GM23338 (cell line): Measurements from ENCODE around the gene RNF166. TPM values are rescaled to one million over a fixed set of nuclear protein-coding genes. Genes with fewer than 3 reads are reported as not detected.

Experiments
- ATAC-seq: fragments of 200-7000 bp; cut with Tn5 transposase; 3 replicates; pipeline ENCODE4 v1.9.1; 2020
- DNase-seq: peaks from one replicate; pipeline ENCODE4 v3.0.0-alpha.2; 2015; ENCODE audit warnings: low spot score
- H2AFZ ChIP-seq: fragments of 200-600 bp; sonication (generic); 2 replicates; pipeline ENCODE4 v1.8.0; 2016; ENCODE audit warnings: antibody characterized with exemption, mild to moderate bottlenecking, moderate library complexity
- H3F3A ChIP-seq: fragments of 200-600 bp; sonication (generic); replicated peaks from 2 replicates; pipeline ENCODE4 v1.8.0; 2017; ENCODE audit warnings: antibody characterized with exemption, mixed run types, low read depth
- H3K27ac ChIP-seq: fragments of 200-600 bp; sonication (generic); 2 replicates; pipeline ENCODE4 v1.6.1; 2016; ENCODE audit warnings: low read depth
- H3K27me3 ChIP-seq: fragments of 200-600 bp; sonication (generic); 2 replicates; pipeline ENCODE4 v1.8.0; 2016; ENCODE audit warnings: mild to moderate bottlenecking, mixed run types, moderate library complexity; ENCODE audit not compliant: insufficient read depth
- H3K36me3 ChIP-seq: fragments of 200-600 bp; sonication (generic); 2 replicates; pipeline ENCODE4 v1.8.0; 2016; ENCODE audit warnings: mild to moderate bottlenecking; ENCODE audit not compliant: insufficient read depth
- H3K4me1 ChIP-seq: fragments of 200-600 bp; sonication (generic); 2 replicates; pipeline ENCODE4 v1.8.0; 2016; ENCODE audit warnings: mild to moderate bottlenecking, moderate library complexity; ENCODE audit not compliant: insufficient read depth
- H3K4me2 ChIP-seq: fragments of 200-600 bp; sonication (generic); 2 replicates; pipeline ENCODE4 v1.7.1; 2017; ENCODE audit warnings: mixed run types
- H3K4me3 ChIP-seq: fragments of 200-600 bp; sonication (generic); 2 replicates; pipeline ENCODE4 v1.6.1; 2016; ENCODE audit warnings: mixed run types
- H3K79me2 ChIP-seq: fragments of 200-600 bp; sonication (generic); replicated peaks from 2 replicates; pipeline ENCODE4 v1.8.0; 2017; ENCODE audit warnings: mild to moderate bottlenecking; ENCODE audit not compliant: insufficient read depth
- H3K9me2 ChIP-seq: fragments of 200-600 bp; sonication (generic); 2 replicates; pipeline ENCODE4 v1.8.0; 2017; ENCODE audit not compliant: insufficient read depth
- H4K20me1 ChIP-seq: fragments of 200-600 bp; sonication (generic); replicated peaks from 2 replicates; pipeline ENCODE4 v1.8.0; 2017; ENCODE audit warnings: mild to moderate bottlenecking; ENCODE audit not compliant: insufficient read depth
- H3K27ac Mint-ChIP-seq: 2 replicates; pipeline ENCODE4 v1.8.0; 2020; ENCODE audit warnings: inconsistent platforms, mild to moderate bottlenecking, moderate library complexity, mixed read lengths
- H3K27me3 Mint-ChIP-seq: 3 replicates; pipeline ENCODE4 v1.8.0; 2022; ENCODE audit warnings: low read depth, mild to moderate bottlenecking, moderate library complexity, mixed read lengths, inconsistent platforms; ENCODE audit not compliant: insufficient read depth, poor library complexity
- H3K36me3 Mint-ChIP-seq: 3 replicates; pipeline ENCODE4 v1.8.0; 2021; ENCODE audit warnings: low read depth, mild to moderate bottlenecking, inconsistent platforms, moderate library complexity, mixed read lengths
- H3K4me1 Mint-ChIP-seq: 3 replicates; pipeline ENCODE4 v1.8.0; 2020; ENCODE audit warnings: mild to moderate bottlenecking, inconsistent platforms, mixed read lengths
- H3K4me3 Mint-ChIP-seq: 3 replicates; pipeline ENCODE4 v1.8.0; 2021; ENCODE audit warnings: moderate library complexity, mild to moderate bottlenecking, inconsistent platforms, mixed read lengths
- H3K9me3 Mint-ChIP-seq: 3 replicates; pipeline ENCODE4 v1.8.0; 2020; ENCODE audit warnings: moderate library complexity, mild to moderate bottlenecking, inconsistent platforms, mixed read lengths
- CREB1 ChIP-seq: fragments of 250-450 bp; sonication (Bioruptor Pico); IDR thresholded peaks from 2 replicates; pipeline ENCODE4 v1.5.0; 2020; ENCODE audit warnings: low read depth, mild to moderate bottlenecking, moderate library complexity
- EZH2phosphoT487 ChIP-seq: fragments of 200-600 bp; sonication (generic); IDR thresholded peaks from one replicate; pipeline ENCODE4 v1.8.1; 2018; ENCODE audit warnings: antibody characterized with exemption; ENCODE audit not compliant: unreplicated experiment
- JUNB ChIP-seq: IDR thresholded peaks from one replicate; pipeline ENCODE4 v1.6.1; 2016; ENCODE audit warnings: antibody characterized with exemption; ENCODE audit not compliant: unreplicated experiment
- NANOG ChIP-seq: IDR thresholded peaks from 2 replicates; pipeline ENCODE4 v1.6.1; 2016; ENCODE audit warnings: antibody characterized with exemption, borderline replicate concordance
- POLR2AphosphoS5 ChIP-seq: IDR thresholded peaks from 2 replicates; pipeline ENCODE4 v1.6.1; 2016; ENCODE audit warnings: antibody characterized with exemption, low read depth
- ZNF114 ChIP-seq: fragments of 250-450 bp; sonication (Bioruptor Pico); IDR thresholded peaks from 2 replicates; pipeline ENCODE4 v1.5.0; 2020; ENCODE audit warnings: mild to moderate bottlenecking, moderate library complexity
- ZNF331 ChIP-seq: fragments of 250-450 bp; sonication (Bioruptor Pico); IDR thresholded peaks from 2 replicates; pipeline ENCODE4 v1.5.0; 2020; ENCODE audit warnings: low read depth, mild to moderate bottlenecking, moderate library complexity
- polyA plus RNA-seq: library from polyadenylated mRNA; unstranded; fragments of >200 nt; fragmentation: Nextera tagmentation; extraction: Ambion mirVana; gene quantifications from 2 replicates; pipeline ENCODE4 v1.2.1, GENCODE V29; 2016
- total RNA-seq: library from RNA; depleted of rRNA; stranded (reverse); fragments of >200 nt; shearing (Covaris generic); gene quantifications from 2 replicates; pipeline ENCODE4 v1.2.3, GENCODE V29; 2014
- TF ChIP-seq, protein P1 (sequence below): fragments of 250-450 bp; sonication (Bioruptor Pico); IDR thresholded peaks from 2 replicates; pipeline ENCODE4 v1.5.0; 2020; ENCODE audit warnings: mild to moderate bottlenecking, moderate library complexity
- TF ChIP-seq, protein P2 (sequence below): IDR thresholded peaks from 2 replicates; pipeline ENCODE4 v1.6.1; 2016; ENCODE audit warnings: antibody characterized with exemption

Gene RNF166
- total and polyA plus RNA-seq, 2 experiments from 2014 or later, result 24.9 to 43.4 TPM

DNA sequence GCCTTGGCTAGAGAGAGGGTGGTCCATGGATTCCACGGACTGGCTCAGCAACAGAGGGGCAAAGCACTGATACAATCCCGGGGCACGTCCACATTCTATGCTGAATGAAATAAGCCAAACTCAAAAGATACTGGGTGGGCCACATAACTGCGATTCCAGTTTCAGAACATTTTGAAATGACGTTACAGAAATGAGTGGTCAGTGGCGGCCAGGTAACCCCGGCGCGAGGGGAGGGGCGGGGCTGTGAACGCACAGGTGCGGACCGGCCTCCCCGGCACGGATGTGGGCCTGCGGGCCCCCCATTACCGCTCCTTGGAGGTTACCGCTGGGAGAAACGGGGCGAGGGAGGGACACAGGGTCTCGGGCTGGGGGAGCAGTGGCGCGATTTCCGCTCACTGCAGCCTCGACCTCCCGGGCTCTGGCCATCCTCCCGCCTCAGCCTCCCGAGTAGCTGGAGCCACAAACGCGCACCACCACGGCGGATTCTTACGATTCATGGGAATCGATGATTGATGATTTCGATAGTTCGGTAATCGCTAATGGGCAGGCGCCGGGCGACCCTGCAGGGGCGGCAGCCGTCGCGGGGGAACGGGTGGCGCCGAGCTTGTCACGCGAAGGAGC, 43.9 kb downstream of the RNF166 start:
- H3K4me3 Mint-ChIP-seq, result peak overlapping the region; percentile 96
- no peak overlapping the region; the same call in 1 of the 2 replicates for H3K27ac ChIP-seq
- peak; percentile 40 for DNase-seq
- H2AFZ ChIP-seq, result peak overlapping the region; percentile 81
- no peaks in the 10 kb centered on the region for H3K9me2 ChIP-seq
- TF ChIP-seq EZH2phosphoT487 (no peak), NANOG (no peak), CREB1 (no peak), ZNF331 (CRISPR knock-in tag) (no peak), ZNF114 (CRISPR knock-in tag) (no peak), POLR2AphosphoS5 (no peak), JUNB (no peak)
- TF ChIP-seq, protein P1, sequence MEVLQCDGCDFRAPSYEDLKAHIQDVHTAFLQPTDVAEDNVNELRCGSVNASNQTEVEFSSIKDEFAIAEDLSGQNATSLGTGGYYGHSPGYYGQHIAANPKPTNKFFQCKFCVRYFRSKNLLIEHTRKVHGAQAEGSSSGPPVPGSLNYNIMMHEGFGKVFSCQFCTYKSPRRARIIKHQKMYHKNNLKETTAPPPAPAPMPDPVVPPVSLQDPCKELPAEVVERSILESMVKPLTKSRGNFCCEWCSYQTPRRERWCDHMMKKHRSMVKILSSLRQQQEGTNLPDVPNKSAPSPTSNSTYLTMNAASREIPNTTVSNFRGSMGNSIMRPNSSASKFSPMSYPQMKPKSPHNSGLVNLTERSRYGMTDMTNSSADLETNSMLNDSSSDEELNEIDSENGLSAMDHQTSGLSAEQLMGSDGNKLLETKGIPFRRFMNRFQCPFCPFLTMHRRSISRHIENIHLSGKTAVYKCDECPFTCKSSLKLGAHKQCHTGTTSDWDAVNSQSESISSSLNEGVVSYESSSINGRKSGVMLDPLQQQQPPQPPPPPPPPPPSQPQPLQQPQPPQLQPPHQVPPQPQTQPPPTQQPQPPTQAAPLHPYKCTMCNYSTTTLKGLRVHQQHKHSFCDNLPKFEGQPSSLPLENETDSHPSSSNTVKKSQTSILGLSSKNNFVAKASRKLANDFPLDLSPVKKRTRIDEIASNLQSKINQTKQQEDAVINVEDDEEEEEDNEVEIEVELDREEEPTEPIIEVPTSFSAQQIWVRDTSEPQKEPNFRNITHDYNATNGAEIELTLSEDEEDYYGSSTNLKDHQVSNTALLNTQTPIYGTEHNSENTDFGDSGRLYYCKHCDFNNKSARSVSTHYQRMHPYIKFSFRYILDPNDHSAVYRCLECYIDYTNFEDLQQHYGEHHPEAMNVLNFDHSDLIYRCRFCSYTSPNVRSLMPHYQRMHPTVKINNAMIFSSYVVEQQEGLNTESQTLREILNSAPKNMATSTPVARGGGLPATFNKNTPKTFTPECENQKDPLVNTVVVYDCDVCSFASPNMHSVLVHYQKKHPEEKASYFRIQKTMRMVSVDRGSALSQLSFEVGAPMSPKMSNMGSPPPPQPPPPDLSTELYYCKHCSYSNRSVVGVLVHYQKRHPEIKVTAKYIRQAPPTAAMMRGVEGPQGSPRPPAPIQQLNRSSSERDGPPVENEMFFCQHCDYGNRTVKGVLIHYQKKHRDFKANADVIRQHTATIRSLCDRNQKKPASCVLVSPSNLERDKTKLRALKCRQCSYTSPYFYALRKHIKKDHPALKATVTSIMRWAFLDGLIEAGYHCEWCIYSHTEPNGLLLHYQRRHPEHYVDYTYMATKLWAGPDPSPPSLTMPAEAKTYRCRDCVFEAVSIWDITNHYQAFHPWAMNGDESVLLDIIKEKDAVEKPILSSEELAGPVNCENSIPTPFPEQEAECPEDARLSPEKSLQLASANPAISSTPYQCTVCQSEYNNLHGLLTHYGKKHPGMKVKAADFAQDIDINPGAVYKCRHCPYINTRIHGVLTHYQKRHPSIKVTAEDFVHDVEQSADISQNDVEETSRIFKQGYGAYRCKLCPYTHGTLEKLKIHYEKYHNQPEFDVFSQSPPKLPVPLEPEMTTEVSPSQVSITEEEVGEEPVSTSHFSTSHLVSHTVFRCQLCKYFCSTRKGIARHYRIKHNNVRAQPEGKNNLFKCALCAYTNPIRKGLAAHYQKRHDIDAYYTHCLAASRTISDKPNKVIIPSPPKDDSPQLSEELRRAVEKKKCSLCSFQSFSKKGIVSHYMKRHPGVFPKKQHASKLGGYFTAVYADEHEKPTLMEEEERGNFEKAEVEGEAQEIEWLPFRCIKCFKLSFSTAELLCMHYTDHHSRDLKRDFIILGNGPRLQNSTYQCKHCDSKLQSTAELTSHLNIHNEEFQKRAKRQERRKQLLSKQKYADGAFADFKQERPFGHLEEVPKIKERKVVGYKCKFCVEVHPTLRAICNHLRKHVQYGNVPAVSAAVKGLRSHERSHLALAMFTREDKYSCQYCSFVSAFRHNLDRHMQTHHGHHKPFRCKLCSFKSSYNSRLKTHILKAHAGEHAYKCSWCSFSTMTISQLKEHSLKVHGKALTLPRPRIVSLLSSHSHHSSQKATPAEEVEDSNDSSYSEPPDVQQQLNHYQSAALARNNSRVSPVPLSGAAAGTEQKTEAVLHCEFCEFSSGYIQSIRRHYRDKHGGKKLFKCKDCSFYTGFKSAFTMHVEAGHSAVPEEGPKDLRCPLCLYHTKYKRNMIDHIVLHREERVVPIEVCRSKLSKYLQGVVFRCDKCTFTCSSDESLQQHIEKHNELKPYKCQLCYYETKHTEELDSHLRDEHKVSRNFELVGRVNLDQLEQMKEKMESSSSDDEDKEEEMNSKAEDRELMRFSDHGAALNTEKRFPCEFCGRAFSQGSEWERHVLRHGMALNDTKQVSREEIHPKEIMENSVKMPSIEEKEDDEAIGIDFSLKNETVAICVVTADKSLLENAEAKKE (CRISPR knock-in tag), result no peak
- TF ChIP-seq, protein P2, sequence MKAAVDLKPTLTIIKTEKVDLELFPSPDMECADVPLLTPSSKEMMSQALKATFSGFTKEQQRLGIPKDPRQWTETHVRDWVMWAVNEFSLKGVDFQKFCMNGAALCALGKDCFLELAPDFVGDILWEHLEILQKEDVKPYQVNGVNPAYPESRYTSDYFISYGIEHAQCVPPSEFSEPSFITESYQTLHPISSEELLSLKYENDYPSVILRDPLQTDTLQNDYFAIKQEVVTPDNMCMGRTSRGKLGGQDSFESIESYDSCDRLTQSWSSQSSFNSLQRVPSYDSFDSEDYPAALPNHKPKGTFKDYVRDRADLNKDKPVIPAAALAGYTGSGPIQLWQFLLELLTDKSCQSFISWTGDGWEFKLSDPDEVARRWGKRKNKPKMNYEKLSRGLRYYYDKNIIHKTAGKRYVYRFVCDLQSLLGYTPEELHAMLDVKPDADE, result no peak
- H3K4me3 ChIP-seq, result peak overlapping the region; percentile 90
- H3K4me2 ChIP-seq, result peak overlapping the region; percentile 97
- peaks cover 18% of the 10 kb centered on the region for H3K4me1 ChIP-seq
- H3K79me2 ChIP-seq, result peaks cover 65% of the 10 kb centered on the region
- 0 out of 2 replicates have a peak, but pooled peaks cover 12% of the 10 kb centered on the region for H3F3A ChIP-seq
- peaks cover 7% of the 10 kb centered on the region for H3K36me3 Mint-ChIP-seq
- H3K27me3 Mint-ChIP-seq, result peaks cover 13% of the 10 kb centered on the region
- H3K27me3 ChIP-seq, result no peaks in the 10 kb centered on the region
- H3K9me3 Mint-ChIP-seq, result peaks cover 2% of the 10 kb centered on the region; the same call in 1 of the 3 replicates
- ATAC-seq, result peak; percentile 14
- peaks cover 30% of the 10 kb centered on the region for H4K20me1 ChIP-seq
- H3K36me3 ChIP-seq, result peaks cover 7% of the 10 kb centered on the region; the same call in 1 of the 2 replicates
- H3K4me1 Mint-ChIP-seq, result peaks cover 15% of the 10 kb centered on the region; the same call in 2 of the 3 replicates
- H3K27ac Mint-ChIP-seq, result peak overlapping the region; percentile 11; the same call in 1 of the 2 replicates
